RWPE1 (cell line): Measurements from ENCODE around the gene CARHSP1.
A peak's percentile ranks its signal among the peaks of the same experiment; 100 is the strongest.
"Not testable (repeated sequence)": the region's sequence is repeated elsewhere in the genome, so short reads cannot be mapped to it uniquely, and the experiment has no call there.

Experiments used
- CTCF ChIA-PET: fragments of 350-600 bp; sonication (Branson Sonifier 250); formaldehyde crosslinking; extraction: SDS; loops from one replicate; lab custom pipeline; 2021; lab: Yijun Ruan, JAX
- POLR2A ChIA-PET: fragments of 400-600 bp; formaldehyde crosslinking; extraction: SDS; loops from one replicate; lab custom pipeline; 2020; ENCODE audit warnings: antibody characterized with exemption; ENCODE audit not compliant: low non-redundant PET; lab: Yijun Ruan, JAX
- DNase-seq: peaks from one replicate; pipeline ENCODE4 v3.0.0; 2012; ENCODE audit warnings: low spot score
- H3K27ac ChIP-seq: fragments of 450-650 bp; 2 replicates; pipeline ENCODE4 v1.5.1; 2017
- TF ChIP-seq, protein P1 (sequence below): fragments of 450-650 bp; conservative IDR thresholded peaks from 2 replicates; pipeline ENCODE4 v1.5.1; 2017; ENCODE audit warnings: low read depth, mild to moderate bottlenecking

CARHSP1 gene

DNA sequence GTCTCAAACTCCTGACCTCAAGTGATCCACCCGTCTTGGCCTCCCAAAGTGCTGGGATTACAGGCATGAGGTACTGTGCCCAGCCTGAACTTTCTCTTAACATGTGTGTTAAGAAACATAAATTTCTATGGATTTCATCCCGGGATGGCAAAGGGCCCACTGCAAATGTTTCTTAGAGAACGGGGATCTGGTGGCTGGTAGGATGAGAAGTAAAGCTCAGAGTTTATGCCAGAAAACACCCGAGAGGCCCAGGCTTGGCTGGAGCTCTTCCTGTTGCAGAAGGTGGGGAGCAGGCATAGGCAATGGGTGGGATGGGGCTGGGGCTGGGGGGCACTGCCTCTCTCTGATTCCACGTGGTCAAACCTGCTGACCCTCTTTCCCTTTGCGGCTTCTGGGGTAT is 5.6 kb upstream of the CARHSP1 start:
- H3K27ac ChIP-seq: peak overlapping the region; percentile 92
- CTCF ChIA-PET: interaction anchor here (0.6 kb wide), 2 partner anchors 141 to 169 kb away, joined by 5 read pairs; no protein-coding TSS in a partner anchor
- DNase-seq: no peak
- TF ChIP-seq, protein P1, sequence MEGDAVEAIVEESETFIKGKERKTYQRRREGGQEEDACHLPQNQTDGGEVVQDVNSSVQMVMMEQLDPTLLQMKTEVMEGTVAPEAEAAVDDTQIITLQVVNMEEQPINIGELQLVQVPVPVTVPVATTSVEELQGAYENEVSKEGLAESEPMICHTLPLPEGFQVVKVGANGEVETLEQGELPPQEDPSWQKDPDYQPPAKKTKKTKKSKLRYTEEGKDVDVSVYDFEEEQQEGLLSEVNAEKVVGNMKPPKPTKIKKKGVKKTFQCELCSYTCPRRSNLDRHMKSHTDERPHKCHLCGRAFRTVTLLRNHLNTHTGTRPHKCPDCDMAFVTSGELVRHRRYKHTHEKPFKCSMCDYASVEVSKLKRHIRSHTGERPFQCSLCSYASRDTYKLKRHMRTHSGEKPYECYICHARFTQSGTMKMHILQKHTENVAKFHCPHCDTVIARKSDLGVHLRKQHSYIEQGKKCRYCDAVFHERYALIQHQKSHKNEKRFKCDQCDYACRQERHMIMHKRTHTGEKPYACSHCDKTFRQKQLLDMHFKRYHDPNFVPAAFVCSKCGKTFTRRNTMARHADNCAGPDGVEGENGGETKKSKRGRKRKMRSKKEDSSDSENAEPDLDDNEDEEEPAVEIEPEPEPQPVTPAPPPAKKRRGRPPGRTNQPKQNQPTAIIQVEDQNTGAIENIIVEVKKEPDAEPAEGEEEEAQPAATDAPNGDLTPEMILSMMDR: no peak
- POLR2A ChIA-PET: no interaction called here

GRCh38 chr16:8873866-8874195 is 5.0 kb upstream of the CARHSP1 start:
- peak overlapping the region; percentile 92 for H3K27ac ChIP-seq
- POLR2A ChIA-PET: not testable (repeated sequence)
- CTCF ChIA-PET: interaction anchor here (0.6 to 1.1 kb wide), 7 partner anchors 29 to 236 kb away, joined by 3 to 7 read pairs (median 4); no protein-coding TSS in a partner anchor

DNA sequence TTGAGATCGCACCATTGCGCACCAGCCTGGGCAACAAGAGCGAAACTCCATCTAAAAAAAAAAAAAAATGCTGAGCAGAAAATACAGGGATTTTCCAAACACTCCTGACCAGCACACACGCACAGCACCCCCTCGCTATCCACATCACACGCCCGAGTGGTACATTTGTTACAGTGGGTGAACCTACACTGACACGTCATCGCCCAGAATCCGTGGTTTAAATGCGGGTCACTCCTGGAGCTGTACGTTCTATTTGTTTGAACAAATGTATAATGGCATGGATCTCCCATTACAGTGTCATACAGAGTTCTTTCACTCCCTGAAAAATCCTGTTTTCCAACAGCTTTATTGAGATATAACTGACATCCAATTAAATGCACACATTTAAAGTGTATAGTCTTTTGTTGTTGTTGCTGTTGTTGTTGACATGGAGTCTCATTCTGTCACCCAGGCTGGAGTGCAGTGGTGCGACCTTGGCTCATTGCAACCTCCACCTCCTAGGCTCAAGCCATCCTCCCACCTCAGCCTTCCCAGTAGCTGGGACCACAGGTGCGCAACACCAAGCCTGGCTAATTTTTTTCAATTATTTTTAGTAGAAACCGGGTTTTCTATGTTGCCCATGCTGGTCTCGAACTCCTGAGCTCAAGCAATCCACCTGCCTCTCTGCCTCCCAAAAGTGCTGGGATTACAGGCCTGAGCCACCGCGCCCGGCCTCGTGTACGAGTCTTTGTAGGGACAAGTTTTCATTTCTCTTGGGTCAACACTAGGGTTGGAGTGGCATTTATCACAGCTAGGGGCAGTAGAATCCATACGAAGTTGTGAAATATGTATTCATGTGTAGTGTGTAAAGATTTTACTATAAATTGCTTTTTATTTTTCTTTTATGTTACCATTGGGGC is 4.4 kb upstream of the CARHSP1 start:
- POLR2A ChIA-PET: no interaction called here
- no peak for DNase-seq
- peak overlapping the region; percentile 92 for H3K27ac ChIP-seq
- CTCF ChIA-PET: interaction anchor here (0.6 to 1.1 kb wide), 6 partner anchors 30 to 1184 kb away, joined by 3 to 7 read pairs (median 3); no protein-coding TSS in a partner anchor
- TF ChIP-seq, protein P1: peak; percentile 24; the same call in 1 of the 2 replicates

More at GRCh38 chr16:8873866-8874195, 5.0 kb upstream of the CARHSP1 start:
- not testable (repeated sequence) for DNase-seq

DNA sequence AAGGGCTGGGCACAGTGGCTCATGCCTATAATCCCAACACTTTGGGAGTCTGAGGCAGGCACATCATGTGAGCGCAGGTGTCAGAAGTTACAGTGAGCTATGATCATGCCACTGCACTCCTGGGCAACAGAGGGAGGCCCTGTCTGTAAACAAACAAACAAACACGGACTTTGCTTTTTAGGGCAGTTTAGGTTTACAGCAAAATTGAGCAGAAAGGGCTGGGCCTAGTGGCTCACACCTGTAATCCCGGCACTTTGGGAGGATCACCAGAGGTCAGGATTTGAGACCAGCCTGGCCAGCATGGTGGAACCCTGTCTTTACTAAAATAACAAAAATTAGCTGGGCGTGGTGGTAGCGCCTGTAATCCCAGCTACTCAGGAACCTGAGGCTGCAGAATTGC is 3.3 kb upstream of the CARHSP1 start:
- peak overlapping the region; percentile 92 for H3K27ac ChIP-seq
- ChIA-PET POLR2A (no interaction called here), CTCF (no interaction called here)
- TF ChIP-seq, protein P1: no peak
- DNase-seq: no peak

DNA sequence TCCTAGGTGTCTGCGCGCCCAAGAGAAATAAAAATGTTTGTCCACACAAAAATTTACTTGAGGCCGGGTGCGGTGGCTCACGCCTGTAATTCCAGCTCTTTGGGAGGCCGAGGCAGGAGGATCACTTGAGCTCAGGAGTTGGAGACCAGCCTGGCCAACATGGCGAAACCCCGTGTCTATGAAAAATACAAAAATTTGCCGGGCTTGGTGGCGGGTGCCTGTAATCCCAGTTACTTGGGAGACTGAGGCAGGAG is 1.1 kb upstream of the CARHSP1 start:
- CTCF ChIA-PET, POLR2A ChIA-PET: not testable (repeated sequence)
- peak overlapping the region; percentile 92 for H3K27ac ChIP-seq

GRCh38 chr16:8869212-8869987 is 594 bp upstream of the CARHSP1 start:
- POLR2A ChIA-PET: interaction anchor here (0.6 to 1.4 kb wide), 5 partner anchors 10 to 190 kb away, joined by 3 to 14 read pairs (median 5); partner anchors contain the start of gene TMEM186
- no peak for DNase-seq
- CTCF ChIA-PET: interaction anchor here (1.6 kb wide), 1 partner anchor 11 kb away, joined by 9 read pairs; no protein-coding TSS in a partner anchor
- TF ChIP-seq, protein P1: no peak
- peak overlapping the region; percentile 92 for H3K27ac ChIP-seq

More for the DNA sequence above, 1.1 kb upstream of the CARHSP1 start:
- DNase-seq: not testable (repeated sequence)

- no peak for DNase-seq
- H3K27ac ChIP-seq: peak overlapping the region; percentile 92
- CTCF ChIA-PET: interaction anchor here (0.7 to 1.6 kb wide), 3 partner anchors 12 to 13 kb away, joined by 3 to 9 read pairs (median 3); no protein-coding TSS in a partner anchor
Observed at GRCh38 chr16:8867932-8868415, 832 bp downstream of the CARHSP1 start.

More at GRCh38 chr16:8867932-8868415, 832 bp downstream of the CARHSP1 start:
- TF ChIP-seq, protein P1: no peak
- POLR2A ChIA-PET: interaction anchor here (0.8 to 1.4 kb wide), 4 partner anchors 11 to 71 kb away, joined by 3 to 14 read pairs (median 4); partner anchors contain the start of gene TMEM186
